H1 (cell line): Measurements from ENCODE around the gene TK2. TPM values are rescaled to one million over a fixed set of nuclear protein-coding genes. Genes with fewer than 3 reads are reported as not detected.

Source experiments
- ASH2L ChIP-seq: fragments of 200-600, 300-600 bp; sonication (generic); IDR thresholded peaks from one replicate; pipeline ENCODE4 v1.7.1; 2017; ENCODE audit warnings: low read length
- CEBPB ChIP-seq: IDR thresholded peaks from 2 replicates; pipeline ENCODE4 v1.6.1; 2012; ENCODE audit warnings: low read depth, low read length
- EGR1 ChIP-seq: IDR thresholded peaks from 2 replicates; pipeline ENCODE4 v1.6.1; 2011; ENCODE audit warnings: low read depth, low read length, borderline replicate concordance
- HDAC6 ChIP-seq: IDR thresholded peaks from one replicate; pipeline ENCODE4 v1.7.1; 2012; ENCODE audit warnings: low read depth, mild to moderate bottlenecking, inconsistent platforms, low read length, moderate library complexity
- KDM4A ChIP-seq: IDR thresholded peaks from one replicate; pipeline ENCODE4 v1.7.1; 2012; ENCODE audit warnings: low read depth, mild to moderate bottlenecking, moderate library complexity, low read length, inconsistent platforms; ENCODE audit not compliant: severe bottlenecking
- KDM5A ChIP-seq: fragments of 200-600 bp; IDR thresholded peaks from 2 replicates; pipeline ENCODE4 v1.7.1; 2012; ENCODE audit warnings: mild to moderate bottlenecking, low read length, inconsistent platforms, mixed read lengths
- RFX5 ChIP-seq: IDR thresholded peaks from 2 replicates; pipeline ENCODE4 v1.6.1; 2011; ENCODE audit warnings: low read depth, low read length, improper control_type of control experiment, borderline replicate concordance
- polyA plus RNA-seq, 7 experiments: library from polyadenylated mRNA; depleted of rRNA in 3 of 7; stranded (reverse) in 5 of 7; unstranded in 2 of 7; fragments of >200 nt in 5 of 7; fragments of 200-250 nt in 2 of 7; gene quantifications; 1 replicate in 5 of 7; 2 replicates in 1 of 7; 4 replicates in 1 of 7; pipeline versions ENCODE4 v1.2.1 to v1.2.3, GENCODE V29; 2011 to 2013; ENCODE audit warnings: missing spikeins in 2 of 7, mixed read lengths in 2 of 7
- total RNA-seq: library from RNA; stranded (reverse); fragmentation: NEBNext Ultra II Directional; extraction: Animal tissue kit (Norgen Biotek cat#: 25700); gene quantifications from 2 replicates; pipeline ENCODE4 v1.2.1, GENCODE V29; 2021

TK2 gene
- total and polyA plus RNA-seq, 2 of the 8 experiments (the other 6 are each of a cell fraction or from before 2014, with no cell fraction given) = 2.7 to 3.6 TPM

GRCh38 chr16:66509576-66509975, 40.3 kb downstream of the TK2 start (continued):
- TF ChIP-seq KDM5A = no peak
- no peak for TF ChIP-seq ASH2L
- no peak for TF ChIP-seq HDAC6
- no peak for TF ChIP-seq EGR1
- TF ChIP-seq RFX5 = no peak
- no peak for TF ChIP-seq CEBPB
- no peak for TF ChIP-seq KDM4A
- TF ChIP-seq, all 59 proteins: peak for 0
